Gastroesophageal sphincter (tissue), 4 donors: Measurements from ENCODE around the gene ARF6. TPM values are rescaled to one million over a fixed set of nuclear protein-coding genes. Genes with fewer than 3 reads are reported as not detected.
"Not testable (repeated sequence)": the region's sequence is repeated elsewhere in the genome, so short reads cannot be mapped to it uniquely, and the experiment has no call there.

ENCODE experiments used
- ATAC-seq: fragments of 150-250 bp; one replicate; pipeline ENCODE4 v1.9.1; 2016; ENCODE audit warnings: mild to moderate bottlenecking, moderate library complexity
- H3K27ac ChIP-seq, 4 donors: fragments of 200-600 bp; sonication (generic) in 3 of 4; 1 replicate in 3 of 4; 2 replicates in 1 of 4; pipeline ENCODE4 v1.5.1; 2016 to 2019
- H3K27me3 ChIP-seq: fragments of 200-600 bp; sonication (generic); one replicate; pipeline ENCODE4 v1.5.1; 2019
- H3K36me3 ChIP-seq, 2 donors: fragments of 200-600 bp; sonication (generic); one replicate each; pipeline ENCODE4 v1.5.1; 2019; ENCODE audit warnings: control low read depth in 1 of 2
- H3K4me1 ChIP-seq, 3 donors: fragments of 200-600 bp; sonication (generic); 1 replicate in 2 of 3; 2 replicates in 1 of 3; pipeline ENCODE4 v1.5.1; 2016 to 2019; ENCODE audit warnings: control low read depth in 2 of 3
- H3K4me3 ChIP-seq, 2 donors: fragments of 200-600 bp; sonication (generic); one replicate each; pipeline ENCODE4 v1.5.1; 2019; ENCODE audit warnings: mild to moderate bottlenecking in 1 of 2, moderate library complexity in 1 of 2
- H3K9me3 ChIP-seq, 3 donors: fragments of 200-600 bp; sonication (generic); one replicate each; pipeline ENCODE4 v1.5.1; 2017 to 2019; ENCODE audit warnings: control low read depth in 2 of 3
- EP300 ChIP-seq: sonication (generic); formaldehyde crosslinking; IDR thresholded peaks from one replicate; pipeline ENCODE4 v1.6.1; 2017; ENCODE audit warnings: antibody characterized with exemption, mild to moderate bottlenecking
- POLR2A ChIP-seq, 2 donors: fragments of 450-650 bp; IDR thresholded peaks; one replicate each; pipeline ENCODE4 v1.6.1; 2017; ENCODE audit warnings: antibody characterized with exemption in 2 of 2, mild to moderate bottlenecking in 2 of 2, moderate library complexity in 1 of 2
- POLR2AphosphoS5 ChIP-seq: sonication (generic); formaldehyde crosslinking; IDR thresholded peaks from one replicate; pipeline ENCODE4 v1.6.1; 2017; ENCODE audit warnings: antibody characterized with exemption
- WGBS, 2 donors: methylation state at CpG; one replicate each; pipeline ENCODE4 v1.1.5; 2018; ENCODE audit warnings: low coverage in 1 of 2; 5-methylcytosine and 5-hydroxymethylcytosine counted together
- total RNA-seq, 4 donors: library from RNA; depleted of rRNA; stranded (reverse); fragments of >200 nt; gene quantifications; one replicate each; pipeline ENCODE4 v1.1.0, GENCODE V29; 2016
- TF ChIP-seq, protein P1 (sequence below), 4 experiments: fragments of 200-600 bp in 2 of 4; fragments of 450-650 bp in 2 of 4; sonication (generic) in 1 of 4; IDR thresholded peaks; one replicate each; pipeline ENCODE4 v1.5.1; 2017 to 2019; ENCODE audit warnings: antibody characterized with exemption in 4 of 4, mild to moderate bottlenecking in 2 of 4, moderate library complexity in 2 of 4

ARF6 gene
- total RNA-seq, 4 donors from 2014 or later = 43.1 to 59.6 (median 51.3) TPM

GRCh38 chr14:49933128-49933527, 40.2 kb downstream of the ARF6 start:
- 81 to 92% methylated on average over 3 to 4 of the region's 4 CpGs for WGBS, 2 donors
- TF ChIP-seq EP300 (no peak), POLR2AphosphoS5 (no peak), POLR2A (IDR thresholded peaks at IDR 0.05) (no peak)
- TF ChIP-seq, protein P1, sequence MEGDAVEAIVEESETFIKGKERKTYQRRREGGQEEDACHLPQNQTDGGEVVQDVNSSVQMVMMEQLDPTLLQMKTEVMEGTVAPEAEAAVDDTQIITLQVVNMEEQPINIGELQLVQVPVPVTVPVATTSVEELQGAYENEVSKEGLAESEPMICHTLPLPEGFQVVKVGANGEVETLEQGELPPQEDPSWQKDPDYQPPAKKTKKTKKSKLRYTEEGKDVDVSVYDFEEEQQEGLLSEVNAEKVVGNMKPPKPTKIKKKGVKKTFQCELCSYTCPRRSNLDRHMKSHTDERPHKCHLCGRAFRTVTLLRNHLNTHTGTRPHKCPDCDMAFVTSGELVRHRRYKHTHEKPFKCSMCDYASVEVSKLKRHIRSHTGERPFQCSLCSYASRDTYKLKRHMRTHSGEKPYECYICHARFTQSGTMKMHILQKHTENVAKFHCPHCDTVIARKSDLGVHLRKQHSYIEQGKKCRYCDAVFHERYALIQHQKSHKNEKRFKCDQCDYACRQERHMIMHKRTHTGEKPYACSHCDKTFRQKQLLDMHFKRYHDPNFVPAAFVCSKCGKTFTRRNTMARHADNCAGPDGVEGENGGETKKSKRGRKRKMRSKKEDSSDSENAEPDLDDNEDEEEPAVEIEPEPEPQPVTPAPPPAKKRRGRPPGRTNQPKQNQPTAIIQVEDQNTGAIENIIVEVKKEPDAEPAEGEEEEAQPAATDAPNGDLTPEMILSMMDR (IDR thresholded peaks at IDR 0.05) = no peak
- ATAC-seq = no peak

DNA sequence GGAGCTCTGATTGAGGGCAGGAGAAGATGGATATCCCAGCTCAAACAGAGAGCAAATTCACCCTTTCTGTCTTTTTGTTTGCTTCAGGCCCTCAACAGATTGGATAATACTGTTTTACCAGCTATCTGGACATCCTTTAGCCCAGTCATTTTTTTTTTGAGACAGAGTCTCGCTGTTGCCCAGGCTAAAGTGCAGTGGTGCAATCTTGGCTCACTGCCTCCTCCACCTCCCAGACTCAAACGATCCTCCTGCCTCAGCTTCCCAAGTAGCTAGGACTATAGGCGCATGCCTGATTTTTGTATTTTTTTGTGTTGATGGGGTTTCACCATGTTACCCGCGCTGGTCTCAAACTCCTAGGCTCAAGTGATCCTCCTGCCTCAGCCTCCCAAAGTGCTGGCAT, 40.8 kb downstream of the ARF6 start:
- Histone ChIP-seq H3K27me3 (no peaks in the 10 kb centered on the region), H3K27ac (no peak overlapping the region), H3K4me1 (no peaks in the 10 kb centered on the region), H3K9me3 (no peaks in the 10 kb centered on the region), H3K36me3 (no peaks in the 10 kb centered on the region), H3K4me3 (no peak overlapping the region)
- 80 to 90% methylated on average over 1 to 2 of the region's 5 CpGs for WGBS, 2 donors
- ATAC-seq = no peak
- no peak for TF ChIP-seq POLR2AphosphoS5
- no peak for TF ChIP-seq EP300
- no peak for TF ChIP-seq POLR2A (IDR thresholded peaks at IDR 0.05)
- TF ChIP-seq, protein P1 (IDR thresholded peaks at IDR 0.05) = no peak

More at GRCh38 chr14:49933128-49933527, 40.2 kb downstream of the ARF6 start:
- H3K27me3 ChIP-seq = no peaks in the 10 kb centered on the region
- H3K27ac ChIP-seq = no peak overlapping the region
- no peaks in the 10 kb centered on the region for H3K9me3 ChIP-seq
- H3K4me1 ChIP-seq = no peaks in the 10 kb centered on the region
- H3K36me3 ChIP-seq = no peaks in the 10 kb centered on the region
- H3K4me3 ChIP-seq = no peak overlapping the region

- Histone ChIP-seq H3K36me3 (no peaks in the 10 kb centered on the region), H3K27ac (no peak overlapping the region), H3K27me3 (no peaks in the 10 kb centered on the region), H3K9me3 (no peaks in the 10 kb centered on the region), H3K4me3 (no peak overlapping the region), H3K4me1 (no peaks in the 10 kb centered on the region)
- no peak for TF ChIP-seq POLR2AphosphoS5
- TF ChIP-seq, protein P1 (IDR thresholded peaks at IDR 0.05) = no peak
- no peak for ATAC-seq
Measured at GRCh38 chr14:49934646-49935045, 41.8 kb downstream of the ARF6 start.

- Histone ChIP-seq H3K36me3 (no peaks in the 10 kb centered on the region), H3K27ac (no peak overlapping the region), H3K27me3 (no peaks in the 10 kb centered on the region), H3K4me1 (no peaks in the 10 kb centered on the region), H3K9me3 (no peaks in the 10 kb centered on the region), H3K4me3 (no peak overlapping the region)
- TF ChIP-seq EP300 (no peak), POLR2A (IDR thresholded peaks at IDR 0.05) (no peak), POLR2AphosphoS5 (no peak)
- TF ChIP-seq, protein P1 (IDR thresholded peaks at IDR 0.05) = no peak
- no peak for ATAC-seq
- 86 to 88% methylated on average over 1 to 3 of the region's 3 CpGs for WGBS, 2 donors
Measured at GRCh38 chr14:49935526-49935925, 42.6 kb downstream of the ARF6 start.

DNA sequence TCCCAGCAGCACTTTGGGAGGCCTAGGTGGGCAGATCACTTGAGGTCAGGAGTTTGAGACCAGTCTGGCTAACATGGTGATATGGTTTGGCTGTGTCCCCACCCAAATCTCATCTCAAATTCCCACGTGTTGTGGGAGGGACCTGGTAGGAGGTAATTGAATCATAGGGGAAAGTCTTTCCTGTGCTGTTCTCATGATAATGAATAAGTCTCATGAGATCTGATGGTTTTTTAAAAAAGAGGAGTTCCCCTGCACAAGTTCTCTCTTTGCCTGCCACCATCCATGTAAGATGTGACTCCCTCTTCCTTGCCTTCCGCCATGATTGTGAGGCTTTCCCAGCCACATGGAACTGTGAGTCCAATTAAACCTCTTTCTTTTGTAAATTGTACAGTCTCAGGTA, 43.4 kb downstream of the ARF6 start:
- WGBS, 2 donors = 92 to 100% methylated on average over 2 of the region's 2 CpGs
- not testable (repeated sequence) for H3K9me3 ChIP-seq, H3K27me3 ChIP-seq, H3K4me3 ChIP-seq, H3K36me3 ChIP-seq, H3K4me1 ChIP-seq, ATAC-seq, H3K27ac ChIP-seq

GRCh38 chr14:49936882-49937281, 44.0 kb downstream of the ARF6 start:
- H3K27me3 ChIP-seq, H3K4me3 ChIP-seq, H3K9me3 ChIP-seq, H3K27ac ChIP-seq, H3K36me3 ChIP-seq, ATAC-seq, H3K4me1 ChIP-seq: not testable (repeated sequence)
- WGBS, 2 donors = 86% methylated on average over 3 to 5 of the region's 5 CpGs

GRCh38 chr14:49939215-49939614, 46.3 kb downstream of the ARF6 start:
- not testable (repeated sequence) for H3K4me1 ChIP-seq, H3K9me3 ChIP-seq, H3K27ac ChIP-seq, ATAC-seq, H3K4me3 ChIP-seq, H3K36me3 ChIP-seq, H3K27me3 ChIP-seq
- WGBS, 2 donors = 89% methylated on average over 1 of the region's 2 CpGs; no CpG with 5 or more reads in 1 of the 2 donors
